ENCODE results near the gene PXYLP1. TPM values are rescaled to one million over a fixed set of nuclear protein-coding genes. Genes with fewer than 3 reads are reported as not detected.
A peak's percentile ranks its signal among the peaks of the same experiment; 100 is the strongest.

The PXYLP1 gene
- total RNA-seq, 6 donors from 2014 or later, result 6.5 to 17.5 (median 9.8) TPM

DNA sequence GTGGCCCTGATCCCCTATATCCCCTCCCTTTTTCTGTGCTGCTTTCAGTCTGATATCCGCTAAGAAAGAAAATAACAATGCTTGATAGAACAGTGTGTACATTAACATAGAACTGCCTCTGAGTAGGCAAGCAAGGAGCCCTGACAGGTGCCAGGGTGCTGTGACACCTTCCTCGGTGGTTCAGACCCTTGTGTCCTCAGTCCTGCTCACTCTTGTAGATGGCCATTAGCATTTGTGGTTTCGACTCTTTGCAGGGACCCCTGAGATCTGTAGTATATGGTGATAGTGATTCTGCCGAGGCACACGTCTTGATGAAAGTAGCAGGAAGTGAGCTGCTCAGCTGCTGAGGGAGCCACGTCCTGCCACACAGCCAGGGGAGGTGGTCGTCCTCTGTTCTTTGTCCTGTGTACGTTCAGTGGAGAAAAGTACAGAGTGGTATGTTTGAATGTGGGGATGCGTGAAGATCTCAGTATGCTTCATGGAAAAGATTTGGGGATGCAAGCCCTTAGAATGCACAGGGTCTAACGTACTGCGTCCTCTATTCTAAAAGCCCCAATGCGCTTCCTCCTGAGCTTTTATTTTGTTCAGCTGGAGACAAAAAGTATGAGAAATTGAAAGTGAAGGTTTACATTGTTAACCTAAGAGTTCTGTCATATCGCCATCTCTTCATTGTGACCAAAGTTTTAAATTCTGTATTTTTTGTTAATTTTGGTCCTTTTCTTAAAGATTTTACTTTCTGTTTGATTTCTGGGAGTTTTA, 35.4 kb downstream of the PXYLP1 start:
- Histone ChIP-seq H3K9me3 (no peaks in the 10 kb centered on the region), H3K36me3 (no peaks in the 10 kb centered on the region), H3K27me3 (no peaks in the 10 kb centered on the region), H3K27ac (peak overlapping the region in 3 of 4 donors; percentile 23 to 43 (median 24)), H3K4me1 (peaks cover 0 to 7% (median 0%) of the 10 kb centered on the region in 4 donors), H3K4me3 (peak overlapping the region in 3 of 4 donors; percentile 24 to 41 (median 25))
- DNase-seq (no peak), ATAC-seq (ENCODE audit: low FRiP score in 2 of 2) (no peak)
- 44 to 49% methylated on average over 13 of the region's 13 CpGs for WGBS, 2 donors
- no peak for TF ChIP-seq EP300 (IDR thresholded peaks at IDR 0.05)
- TF ChIP-seq POLR2AphosphoS5 (IDR thresholded peaks at IDR 0.05), result no peak
- peak in 1 of 4 donors; percentile 13 for TF ChIP-seq POLR2A (IDR thresholded peaks at IDR 0.05)
- TF ChIP-seq, protein P1, sequence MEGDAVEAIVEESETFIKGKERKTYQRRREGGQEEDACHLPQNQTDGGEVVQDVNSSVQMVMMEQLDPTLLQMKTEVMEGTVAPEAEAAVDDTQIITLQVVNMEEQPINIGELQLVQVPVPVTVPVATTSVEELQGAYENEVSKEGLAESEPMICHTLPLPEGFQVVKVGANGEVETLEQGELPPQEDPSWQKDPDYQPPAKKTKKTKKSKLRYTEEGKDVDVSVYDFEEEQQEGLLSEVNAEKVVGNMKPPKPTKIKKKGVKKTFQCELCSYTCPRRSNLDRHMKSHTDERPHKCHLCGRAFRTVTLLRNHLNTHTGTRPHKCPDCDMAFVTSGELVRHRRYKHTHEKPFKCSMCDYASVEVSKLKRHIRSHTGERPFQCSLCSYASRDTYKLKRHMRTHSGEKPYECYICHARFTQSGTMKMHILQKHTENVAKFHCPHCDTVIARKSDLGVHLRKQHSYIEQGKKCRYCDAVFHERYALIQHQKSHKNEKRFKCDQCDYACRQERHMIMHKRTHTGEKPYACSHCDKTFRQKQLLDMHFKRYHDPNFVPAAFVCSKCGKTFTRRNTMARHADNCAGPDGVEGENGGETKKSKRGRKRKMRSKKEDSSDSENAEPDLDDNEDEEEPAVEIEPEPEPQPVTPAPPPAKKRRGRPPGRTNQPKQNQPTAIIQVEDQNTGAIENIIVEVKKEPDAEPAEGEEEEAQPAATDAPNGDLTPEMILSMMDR (IDR thresholded peaks at IDR 0.05), result no peak

DNA sequence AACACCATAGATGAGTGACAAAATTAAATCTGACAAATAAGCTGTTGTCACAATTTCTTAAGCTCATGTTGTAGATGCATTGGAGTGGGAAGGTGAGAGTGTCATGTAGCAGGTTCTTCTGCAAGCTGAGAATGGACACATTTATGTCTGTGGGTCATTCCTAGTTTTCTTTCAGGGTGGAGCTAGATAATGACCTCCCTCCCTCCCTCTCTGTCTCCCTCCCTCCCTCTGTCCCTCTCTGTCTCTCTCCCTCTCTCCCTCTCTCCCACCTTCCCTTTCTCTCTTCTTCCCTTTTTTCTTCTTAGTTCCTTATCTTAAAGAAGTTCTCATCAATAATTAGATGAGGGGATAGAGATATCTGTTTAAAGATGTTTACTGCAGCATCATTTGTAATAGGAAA, 36.0 kb downstream of the PXYLP1 start:
- Histone ChIP-seq H3K27ac (peak overlapping the region in 1 of 4 donors; percentile 23), H3K4me3 (peak overlapping the region in 2 of 4 donors; percentile 24 to 41), H3K27me3 (no peaks in the 10 kb centered on the region), H3K36me3 (no peaks in the 10 kb centered on the region), H3K9me3 (no peaks in the 10 kb centered on the region), H3K4me1 (peaks cover 0 to 7% (median 0%) of the 10 kb centered on the region in 4 donors)
- DNase-seq (no peak), ATAC-seq (ENCODE audit: low FRiP score in 2 of 2) (no peak)
- TF ChIP-seq POLR2A (IDR thresholded peaks at IDR 0.05), result no peak
- no peak for TF ChIP-seq POLR2AphosphoS5 (IDR thresholded peaks at IDR 0.05)
- TF ChIP-seq, protein P1 (IDR thresholded peaks at IDR 0.05), result no peak
- no peak for TF ChIP-seq EP300 (IDR thresholded peaks at IDR 0.05)

DNA sequence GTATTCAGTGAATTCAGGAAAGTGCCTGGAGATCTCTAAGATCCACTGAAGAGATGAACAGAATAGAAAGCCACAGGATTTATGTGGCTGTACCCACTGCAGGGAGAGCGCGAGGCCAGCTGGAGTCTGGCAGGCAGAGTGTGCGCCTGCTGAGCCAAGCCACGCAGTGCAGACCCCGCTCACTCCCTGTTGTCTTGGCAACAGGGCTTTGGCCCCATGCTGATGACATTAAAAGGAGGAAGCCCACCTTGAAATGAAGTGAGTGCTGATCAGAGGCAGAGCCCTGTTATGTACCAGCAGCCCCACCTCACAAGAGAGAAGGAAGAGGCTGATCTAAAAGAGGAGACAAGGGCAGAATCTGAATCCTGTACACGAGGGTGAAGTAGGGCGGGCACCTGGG, 36.7 kb downstream of the PXYLP1 start:
- no peak for ATAC-seq (ENCODE audit: low FRiP score in 2 of 2)
- no peaks in the 10 kb centered on the region for H3K27me3 ChIP-seq

DNA sequence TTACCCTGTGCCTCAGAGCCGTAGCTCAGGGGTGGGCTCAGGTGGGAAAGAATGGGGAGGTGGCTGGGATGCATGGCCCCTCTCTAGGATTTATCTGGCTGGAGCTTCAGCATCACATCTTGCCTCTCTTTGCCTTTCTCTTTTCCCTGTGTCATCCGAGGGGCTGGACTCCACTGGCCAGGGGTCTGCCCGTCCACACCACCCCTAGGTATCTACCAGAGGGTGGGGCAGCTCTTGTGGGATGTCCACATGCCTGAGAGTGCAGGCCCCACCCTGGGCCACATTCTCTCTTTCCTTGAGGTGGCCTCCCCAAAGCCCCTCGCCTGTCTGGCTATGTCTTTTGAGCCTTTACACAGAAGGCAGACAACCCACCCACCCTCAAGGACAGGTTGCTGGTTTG, 37.2 kb downstream of the PXYLP1 start:
- no peaks in the 10 kb centered on the region for H3K9me3 ChIP-seq
- DNase-seq (no peak), ATAC-seq (ENCODE audit: low FRiP score in 2 of 2) (no peak)
- TF ChIP-seq EP300 (IDR thresholded peaks at IDR 0.05) (no peak), POLR2A (IDR thresholded peaks at IDR 0.05) (no peak), POLR2AphosphoS5 (IDR thresholded peaks at IDR 0.05) (no peak)
- TF ChIP-seq, protein P1 (IDR thresholded peaks at IDR 0.05), result no peak
- no peak overlapping the region for H3K4me3 ChIP-seq
- no peaks in the 10 kb centered on the region for H3K36me3 ChIP-seq
- no peaks in the 10 kb centered on the region for H3K27me3 ChIP-seq
- peaks cover 0 to 7% (median 0%) of the 10 kb centered on the region in 4 donors for H3K4me1 ChIP-seq
- 97 to 98% methylated on average over 4 of the region's 4 CpGs for WGBS, 2 donors
- no peak overlapping the region for H3K27ac ChIP-seq

More for the DNA sequence above, 36.7 kb downstream of the PXYLP1 start:
- Histone ChIP-seq H3K36me3 (no peaks in the 10 kb centered on the region), H3K4me1 (peaks cover 0 to 7% (median 0%) of the 10 kb centered on the region in 4 donors), H3K4me3 (no peak overlapping the region), H3K9me3 (no peaks in the 10 kb centered on the region), H3K27ac (no peak overlapping the region)
- no peak for TF ChIP-seq POLR2A (IDR thresholded peaks at IDR 0.05)
- no peak for TF ChIP-seq POLR2AphosphoS5 (IDR thresholded peaks at IDR 0.05)
- TF ChIP-seq EP300 (IDR thresholded peaks at IDR 0.05), result no peak
- TF ChIP-seq, protein P1 (IDR thresholded peaks at IDR 0.05), result no peak
- WGBS, 2 donors, result 91 to 97% methylated on average over 7 of the region's 7 CpGs
- peak in 1 of 2 donors; percentile 34 for DNase-seq
